Adrenal gland (tissue), 12 donors: Measurements from ENCODE around the gene CDYL. TPM values are rescaled to one million over a fixed set of nuclear protein-coding genes. Genes with fewer than 3 reads are reported as not detected.

Experiments used
- DNase-seq, 7 donors: peaks; one replicate each; pipeline ENCODE4 v3.0.0-alpha.2; 2019 to 2020
- H3K27ac ChIP-seq, 5 donors: fragments of 200-600 bp; sonication (generic) in 4 of 5; 1 replicate in 3 of 5; 2 replicates in 2 of 5; pipeline versions ENCODE4 v1.5.1 to v1.8.0; 2016 to 2020; ENCODE audit warnings: mild to moderate bottlenecking in 1 of 5
- H3K27me3 ChIP-seq: fragments of 200-600 bp; 2 replicates; pipeline ENCODE4 v1.8.0; 2021
- H3K36me3 ChIP-seq, 2 donors: fragments of 200-600 bp; replicated peaks in 1 of 2; 1 replicate in 1 of 2; 2 replicates in 1 of 2; pipeline versions ENCODE4 v1.5.1 to v1.8.0; 2018 to 2022
- H3K4me1 ChIP-seq, 2 donors: fragments of 200-600 bp; replicated peaks in 1 of 2; 1 replicate in 1 of 2; 2 replicates in 1 of 2; pipeline versions ENCODE4 v1.5.1 to v1.8.0; 2018 to 2021
- H3K4me3 ChIP-seq, 4 donors: fragments of 200-600 bp; sonication (generic) in 3 of 4; one replicate each; pipeline ENCODE4 v1.5.1; 2016 to 2018
- H3K9me3 ChIP-seq, 3 donors: fragments of 200-600 bp; sonication (generic) in 1 of 3; replicated peaks in 1 of 3; 1 replicate in 2 of 3; 2 replicates in 1 of 3; pipeline versions ENCODE4 v1.5.1 to v1.8.0; 2016 to 2021
- POLR2A ChIP-seq, 2 donors: fragments of 450-650 bp; IDR thresholded peaks; one replicate each; pipeline ENCODE4 v1.6.1; 2017; ENCODE audit warnings: antibody characterized with exemption in 2 of 2, mild to moderate bottlenecking in 2 of 2, moderate library complexity in 1 of 2
- WGBS, 4 donors: extraction: QIAGEN DNeasy Blood & Tissue Kit in 2 of 4; methylation state at CpG; one replicate each; pipeline versions ENCODE4 v1.1.5 to v1.1.7; 2013 to 2017; 5-methylcytosine and 5-hydroxymethylcytosine counted together
- intact Hi-C, 2 donors: fragments of 100-400 bp; cut with DNase I; formaldehyde crosslinking; loops; one replicate each; pipeline versions ENCODE4 v1.14.1 to v1.15.0; 2022 to 2023
- polyA plus RNA-seq, 3 donors: library from polyadenylated mRNA; stranded (reverse); fragments of 200-250 nt in 2 of 3; fragments of 350-450 nt in 1 of 3; fragmentation: Illumina TruSeq in 1 of 3; extraction: RNeasy Lipid Tissue Mini Kit (QIAGEN cat#74804) in 1 of 3; gene quantifications; one replicate each; pipeline ENCODE4 v1.2.3, GENCODE V29; 2013 to 2014
- total RNA-seq, 9 donors: library from RNA; depleted of rRNA in 4 of 9; stranded (reverse); fragments of >200 nt in 4 of 9; fragments of 120-200 nt in 1 of 9; fragmentation: NEBNext Ultra II Directional in 1 of 9; extraction: Animal tissue kit (Norgen Biotek cat#: 25700) in 1 of 9; gene quantifications; one replicate each; pipeline versions ENCODE4 v1.1.0 to v1.2.4, GENCODE V29; 2013 to 2023
- TF ChIP-seq, protein P1 (sequence below), 6 experiments: fragments of 450-650 bp in 4 of 6; fragments of 200-600 bp in 2 of 6; sonication (generic) in 1 of 6; IDR thresholded peaks; 1 replicate in 5 of 6; 2 replicates in 1 of 6; pipeline versions ENCODE4 v1.5.1 to v1.8.0; 2016 to 2021; ENCODE audit warnings: antibody characterized with exemption in 6 of 6, mild to moderate bottlenecking in 2 of 6, moderate library complexity in 1 of 6
- donor health status: healthy with polysubstance abuse.
- donor health status: Bipolar disorder and iron deficiency.
- donor health status: DM: yes; HTN: yes; CAD: no.
- donor health status: DM: no; HTN: no; CAD: no.
- donor health status: DM: no; HTN: no; CAD: no.
- donor health status: DM: yes; HTN: yes; CAD: no.

Gene CDYL
- total and polyA plus RNA-seq, 12 donors = 3.3 to 47.1 (median 24.8) TPM

GRCh38 chr6:4903121-4903520 lies 126.9 kb downstream of the CDYL start:
- Histone ChIP-seq H3K36me3 (no peaks in the 10 kb centered on the region), H3K4me1 (peaks cover 7 to 16% of the 10 kb centered on the region in 2 donors), H3K9me3 (peaks cover 0 to 5% (median 0%) of the 10 kb centered on the region in 3 donors), H3K27me3 (no peaks in the 10 kb centered on the region), H3K4me3 (no peak overlapping the region), H3K27ac (no peak overlapping the region)
- intact Hi-C loops = no loop called here
- WGBS, 4 donors = 91 to 95% (median 93%) methylated on average over 9 of the region's 9 CpGs
- DNase-seq = no peak
- TF ChIP-seq POLR2A (IDR thresholded peaks at IDR 0.05) = no peak
- TF ChIP-seq, protein P1, sequence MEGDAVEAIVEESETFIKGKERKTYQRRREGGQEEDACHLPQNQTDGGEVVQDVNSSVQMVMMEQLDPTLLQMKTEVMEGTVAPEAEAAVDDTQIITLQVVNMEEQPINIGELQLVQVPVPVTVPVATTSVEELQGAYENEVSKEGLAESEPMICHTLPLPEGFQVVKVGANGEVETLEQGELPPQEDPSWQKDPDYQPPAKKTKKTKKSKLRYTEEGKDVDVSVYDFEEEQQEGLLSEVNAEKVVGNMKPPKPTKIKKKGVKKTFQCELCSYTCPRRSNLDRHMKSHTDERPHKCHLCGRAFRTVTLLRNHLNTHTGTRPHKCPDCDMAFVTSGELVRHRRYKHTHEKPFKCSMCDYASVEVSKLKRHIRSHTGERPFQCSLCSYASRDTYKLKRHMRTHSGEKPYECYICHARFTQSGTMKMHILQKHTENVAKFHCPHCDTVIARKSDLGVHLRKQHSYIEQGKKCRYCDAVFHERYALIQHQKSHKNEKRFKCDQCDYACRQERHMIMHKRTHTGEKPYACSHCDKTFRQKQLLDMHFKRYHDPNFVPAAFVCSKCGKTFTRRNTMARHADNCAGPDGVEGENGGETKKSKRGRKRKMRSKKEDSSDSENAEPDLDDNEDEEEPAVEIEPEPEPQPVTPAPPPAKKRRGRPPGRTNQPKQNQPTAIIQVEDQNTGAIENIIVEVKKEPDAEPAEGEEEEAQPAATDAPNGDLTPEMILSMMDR (IDR thresholded peaks at IDR 0.05) = no peak

DNA sequence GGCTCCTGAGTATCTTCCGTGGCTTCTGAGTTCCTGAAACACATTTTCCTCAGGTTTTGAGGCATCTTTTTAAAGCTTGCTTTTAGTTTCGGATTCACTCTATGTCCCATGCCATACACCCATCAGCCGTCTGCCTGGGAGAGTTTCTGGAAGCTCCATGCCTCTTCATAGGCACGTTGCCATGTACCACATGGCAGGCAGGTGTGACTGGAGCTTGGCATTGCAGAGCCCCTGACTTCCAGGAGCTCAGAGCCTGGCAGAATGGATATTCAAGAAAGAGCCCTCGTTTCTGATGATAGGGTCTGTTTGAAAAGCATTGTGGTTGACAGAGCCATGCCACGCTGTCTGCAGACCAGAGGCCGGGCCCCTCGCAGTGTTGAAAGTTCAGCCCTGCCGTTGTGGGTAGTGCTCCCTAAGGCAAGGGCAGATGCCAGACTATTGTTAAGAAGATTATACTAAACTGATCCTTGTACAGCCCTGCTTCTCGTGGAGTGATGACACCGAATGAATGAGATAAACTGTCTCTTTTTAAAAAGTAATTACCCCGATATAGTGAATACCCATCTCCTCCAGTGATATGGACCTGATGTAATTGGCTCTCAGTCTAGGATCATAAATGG lies 127.7 kb downstream of the CDYL start:
- Histone ChIP-seq H3K9me3 (peaks cover 0 to 5% (median 0%) of the 10 kb centered on the region in 3 donors), H3K4me1 (peaks cover 7 to 16% of the 10 kb centered on the region in 2 donors), H3K4me3 (no peak overlapping the region), H3K27ac (no peak overlapping the region), H3K36me3 (no peaks in the 10 kb centered on the region), H3K27me3 (no peaks in the 10 kb centered on the region)
- intact Hi-C loops = no loop called here
- TF ChIP-seq, protein P1 (IDR thresholded peaks at IDR 0.05) = no peak
- TF ChIP-seq POLR2A (IDR thresholded peaks at IDR 0.05) = no peak
- WGBS, 4 donors = 68 to 89% (median 85%) methylated on average over 12 of the region's 12 CpGs
- no peak for DNase-seq

DNA sequence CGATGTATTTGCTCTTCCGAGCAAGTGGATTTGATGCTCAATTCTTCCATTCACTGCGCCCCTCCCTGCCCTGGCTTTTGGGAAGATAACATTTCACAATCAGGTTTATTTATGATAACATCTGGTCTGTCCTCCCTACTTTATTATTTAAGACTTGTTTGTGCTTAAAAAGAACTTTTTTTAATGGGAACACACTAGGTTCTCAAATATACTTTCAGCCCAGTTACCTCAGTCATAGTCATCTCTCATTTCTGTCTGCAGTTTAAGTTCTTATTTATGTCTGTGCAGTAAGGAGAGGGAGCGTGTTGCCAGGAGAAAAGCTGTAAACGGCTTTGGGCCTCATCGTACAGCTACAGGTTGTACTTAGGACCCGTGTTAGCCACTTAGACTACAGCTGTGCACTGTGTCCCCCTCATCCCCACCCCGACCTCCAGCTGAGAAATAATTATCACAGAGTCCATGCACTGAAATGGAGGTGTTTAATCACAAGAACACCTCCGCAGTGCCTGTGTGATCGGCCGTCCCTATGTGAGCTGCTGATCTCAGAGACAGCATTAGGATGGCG lies 128.3 kb downstream of the CDYL start:
- intact Hi-C loops = no loop called here
- no peaks in the 10 kb centered on the region for H3K27me3 ChIP-seq

DNA sequence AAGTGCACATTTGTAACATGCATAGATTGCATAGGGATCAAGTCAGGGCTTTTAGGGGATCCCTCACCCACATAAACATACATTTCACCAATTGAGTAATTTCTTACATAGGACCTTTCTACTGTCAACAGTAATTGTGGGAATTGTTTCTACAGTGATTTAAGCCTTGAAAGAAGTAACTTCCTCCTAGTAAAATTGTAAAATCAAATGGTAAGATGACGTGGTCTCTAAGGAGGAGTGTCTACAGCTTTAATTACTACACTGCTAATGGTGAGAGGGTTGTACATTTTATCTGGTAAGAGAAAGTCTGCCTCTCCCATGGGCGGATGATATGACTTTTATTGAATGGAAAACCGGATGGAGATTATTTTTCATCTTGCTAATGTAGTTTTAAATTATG lies 129.6 kb downstream of the CDYL start:
- Histone ChIP-seq H3K9me3 (no peaks in the 10 kb centered on the region), H3K36me3 (no peaks in the 10 kb centered on the region), H3K27me3 (no peaks in the 10 kb centered on the region), H3K4me1 (peaks cover 7 to 16% of the 10 kb centered on the region in 2 donors), H3K27ac (peak overlapping the region in 3 of 5 donors; percentile 54 to 77 (median 62)), H3K4me3 (peak overlapping the region in 1 of 4 donors; percentile 45)
- intact Hi-C loops = no loop called here
- WGBS, 4 donors = 63 to 77% (median 70%) methylated on average over 3 of the region's 3 CpGs
- TF ChIP-seq POLR2A (IDR thresholded peaks at IDR 0.05) = no peak
- TF ChIP-seq, protein P1 (IDR thresholded peaks at IDR 0.05) = no peak
- no peak for DNase-seq

More for the DNA sequence above, 128.3 kb downstream of the CDYL start:
- Histone ChIP-seq H3K9me3 (peaks cover 0 to under 1% (median 0%) of the 10 kb centered on the region in 3 donors), H3K4me1 (peaks cover 7 to 16% of the 10 kb centered on the region in 2 donors), H3K4me3 (no peak overlapping the region), H3K36me3 (no peaks in the 10 kb centered on the region), H3K27ac (no peak overlapping the region)
- DNase-seq = no peak
- 90 to 93% (median 92%) methylated on average over 12 of the region's 12 CpGs for WGBS, 4 donors
- no peak for TF ChIP-seq POLR2A (IDR thresholded peaks at IDR 0.05)
